HUES6 (cell line): ENCODE results near the gene TNC.

ENCODE experiments used
- H3K27ac ChIP-seq: 2 replicates; pipeline ENCODE4 v1.7.0; 2013; ENCODE audit warnings: low read depth, mild to moderate bottlenecking, low read length, inconsistent platforms
- H3K27me3 ChIP-seq: 2 replicates; pipeline ENCODE4 v1.6.1; 2013; ENCODE audit warnings: low read length; ENCODE audit not compliant: control insufficient read depth, insufficient read depth
- H3K36me3 ChIP-seq: 2 replicates; pipeline ENCODE4 v1.6.1; 2013; ENCODE audit warnings: low read length; ENCODE audit not compliant: control insufficient read depth, insufficient read depth
- H3K4me1 ChIP-seq: 2 replicates; pipeline ENCODE4 v1.6.1; 2013; ENCODE audit warnings: low read length; ENCODE audit not compliant: control insufficient read depth, insufficient read depth
- H3K4me3 ChIP-seq: 2 replicates; pipeline ENCODE4 v1.5.1; 2013; ENCODE audit warnings: low read depth, low read length
- H3K9ac ChIP-seq: one replicate; pipeline ENCODE4 v1.6.1; 2013; ENCODE audit warnings: mild to moderate bottlenecking, low read length
- H3K9me3 ChIP-seq: 2 replicates; pipeline ENCODE4 v1.6.1; 2013; ENCODE audit warnings: low read depth, low read length; ENCODE audit not compliant: control insufficient read depth, insufficient read depth

The TNC gene

DNA sequence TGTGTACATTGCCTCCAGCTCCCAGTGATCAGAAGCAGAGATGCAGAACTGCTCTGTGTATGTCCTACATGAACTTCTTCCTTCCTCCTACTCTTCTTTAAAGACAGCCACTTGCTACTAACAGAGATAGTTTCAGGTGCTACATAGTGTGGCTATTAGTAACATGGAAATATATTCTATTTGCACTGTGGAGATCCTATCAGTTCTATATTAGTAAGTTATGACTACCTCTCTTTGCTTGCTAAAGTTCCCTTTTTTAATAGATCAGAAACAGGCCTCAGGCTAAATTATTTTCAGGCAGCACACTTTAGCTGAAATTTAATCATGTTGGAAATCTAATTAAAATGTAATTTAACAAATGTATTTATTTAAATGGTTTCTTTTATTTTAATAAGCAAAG lies 123.2 kb downstream of the TNC start:
- Histone ChIP-seq H3K36me3 (no peaks in the 10 kb centered on the region), H3K4me3 (no peak overlapping the region), H3K9ac (no peak overlapping the region), H3K27me3 (peaks cover 4% of the 10 kb centered on the region; the same call in 1 of the 2 replicates), H3K4me1 (no peaks in the 10 kb centered on the region), H3K27ac (no peak overlapping the region), H3K9me3 (no peaks in the 10 kb centered on the region)

- H3K36me3 ChIP-seq = no peaks in the 10 kb centered on the region
- H3K9me3 ChIP-seq = no peaks in the 10 kb centered on the region
- H3K27ac ChIP-seq = no peak overlapping the region
- H3K4me3 ChIP-seq = no peak overlapping the region
- no peaks in the 10 kb centered on the region for H3K4me1 ChIP-seq
- H3K27me3 ChIP-seq = peaks cover 11% of the 10 kb centered on the region; the same call in 1 of the 2 replicates
- no peak overlapping the region for H3K9ac ChIP-seq
These were observed 126.1 kb downstream of the TNC start for GRCh38 chr9:114991861-114992260.

- H3K27ac ChIP-seq = no peak overlapping the region
- H3K9ac ChIP-seq = no peak overlapping the region
- H3K4me3 ChIP-seq = no peak overlapping the region
- H3K27me3 ChIP-seq = peaks cover 11% of the 10 kb centered on the region; the same call in 1 of the 2 replicates
- no peaks in the 10 kb centered on the region for H3K36me3 ChIP-seq
- H3K4me1 ChIP-seq = no peaks in the 10 kb centered on the region
- H3K9me3 ChIP-seq = no peaks in the 10 kb centered on the region
These were observed 127.1 kb downstream of the TNC start for GRCh38 chr9:114990901-114991300.

DNA sequence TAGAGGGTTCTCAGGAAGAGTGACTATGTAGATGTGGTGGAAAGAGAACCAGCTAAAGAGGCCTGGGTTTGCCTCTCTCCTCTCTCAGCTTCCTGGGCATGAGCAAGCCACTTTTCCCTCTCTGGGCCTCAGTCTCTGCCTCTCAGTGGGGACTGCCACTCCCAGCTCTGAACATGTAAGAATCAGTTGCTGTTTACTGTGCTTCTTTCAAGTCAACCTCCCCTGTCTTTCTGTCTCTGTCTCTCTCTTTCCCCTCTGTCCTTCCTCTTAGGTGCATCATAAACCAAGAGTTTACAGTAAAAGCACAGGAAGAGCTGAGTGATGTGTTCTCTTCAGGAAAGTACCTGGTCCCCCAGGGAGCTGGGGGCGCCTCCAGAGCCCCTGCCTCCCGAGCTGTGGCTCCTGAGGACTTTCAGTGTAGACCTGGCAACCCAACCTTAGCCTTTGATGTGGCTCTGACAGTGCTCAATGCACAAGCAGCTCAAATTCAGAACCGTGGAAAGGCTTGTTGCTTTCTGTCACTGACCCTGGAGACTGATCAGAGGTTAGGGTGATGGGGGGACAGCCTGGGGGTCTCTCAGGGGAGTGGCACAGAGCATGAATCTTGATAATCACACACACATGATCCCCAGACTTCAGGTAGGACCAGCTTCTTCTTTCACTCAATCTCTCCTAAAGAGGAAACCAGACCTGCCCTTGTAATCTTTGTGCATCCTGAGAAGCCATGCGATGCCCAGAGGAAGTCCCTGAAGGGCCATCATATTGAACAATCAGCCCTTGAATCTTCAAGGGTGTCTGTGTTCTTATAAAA lies 128.2 kb downstream of the TNC start:
- no peak overlapping the region for H3K9ac ChIP-seq
- no peaks in the 10 kb centered on the region for H3K4me1 ChIP-seq
- H3K27ac ChIP-seq = no peak overlapping the region
- no peak overlapping the region for H3K4me3 ChIP-seq
- no peaks in the 10 kb centered on the region for H3K36me3 ChIP-seq
- H3K9me3 ChIP-seq = no peaks in the 10 kb centered on the region
- H3K27me3 ChIP-seq = peaks cover 11% of the 10 kb centered on the region; the same call in 1 of the 2 replicates

- peaks cover 12% of the 10 kb centered on the region for H3K27me3 ChIP-seq
- H3K4me3 ChIP-seq = no peak overlapping the region
- H3K36me3 ChIP-seq = no peaks in the 10 kb centered on the region
- no peaks in the 10 kb centered on the region for H3K9me3 ChIP-seq
- H3K9ac ChIP-seq = no peak overlapping the region
- H3K4me1 ChIP-seq = no peaks in the 10 kb centered on the region
- no peak overlapping the region for H3K27ac ChIP-seq
These were observed 128.9 kb downstream of the TNC start for GRCh38 chr9:114988962-114989599.

DNA sequence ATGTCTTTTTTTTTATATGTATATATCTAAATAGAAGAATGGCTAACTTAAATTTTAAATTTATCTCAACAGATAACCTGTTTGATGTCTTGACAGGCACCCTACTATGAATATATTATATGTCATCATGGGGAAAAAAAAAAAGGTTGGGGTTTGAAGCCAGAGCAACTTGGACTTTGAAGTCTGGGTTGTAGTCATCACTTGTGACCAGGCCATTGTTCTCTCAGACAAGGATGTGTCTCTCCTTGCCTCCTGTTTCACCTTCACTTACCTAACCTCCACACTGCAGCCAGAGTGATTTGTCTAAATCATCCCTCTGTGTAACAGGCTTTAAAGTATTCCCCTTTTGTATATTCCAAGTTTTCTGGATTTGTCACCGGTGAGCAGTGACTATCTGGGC lies 130.8 kb downstream of the TNC start:
- H3K27ac ChIP-seq = no peak overlapping the region
- no peak overlapping the region for H3K9ac ChIP-seq
- H3K4me3 ChIP-seq = no peak overlapping the region
- H3K27me3 ChIP-seq = peaks cover 13% of the 10 kb centered on the region
- no peaks in the 10 kb centered on the region for H3K9me3 ChIP-seq
- no peaks in the 10 kb centered on the region for H3K4me1 ChIP-seq
- no peaks in the 10 kb centered on the region for H3K36me3 ChIP-seq

DNA sequence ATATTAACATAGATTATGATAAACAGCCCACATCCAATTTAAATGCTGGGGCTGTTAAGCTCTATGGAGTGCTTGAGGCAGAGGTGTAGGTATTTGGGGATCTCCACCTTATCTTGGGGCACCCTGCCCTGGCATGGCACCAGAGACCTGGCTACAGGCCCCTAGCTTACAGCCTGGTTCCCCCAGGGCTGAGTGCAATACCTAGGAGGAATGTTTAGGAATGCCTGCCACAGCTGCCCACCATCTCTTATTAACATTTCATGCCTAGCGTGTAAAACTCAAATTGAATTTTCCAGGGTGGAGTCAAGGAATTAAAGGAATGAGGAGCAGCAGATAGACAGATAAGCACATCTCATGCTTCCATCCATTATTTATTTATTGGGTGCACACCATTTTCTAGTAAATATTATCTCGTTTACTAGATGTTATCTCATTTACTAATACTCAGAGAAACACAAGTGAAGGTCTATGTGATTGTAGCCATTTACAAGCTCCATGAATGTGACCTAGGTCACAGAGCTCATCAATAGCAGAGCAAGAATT lies 131.9 kb downstream of the TNC start:
- Histone ChIP-seq H3K4me3 (no peak overlapping the region), H3K27me3 (peaks cover 13% of the 10 kb centered on the region), H3K4me1 (no peaks in the 10 kb centered on the region), H3K9ac (no peak overlapping the region), H3K27ac (no peak overlapping the region), H3K36me3 (no peaks in the 10 kb centered on the region), H3K9me3 (no peaks in the 10 kb centered on the region)

DNA sequence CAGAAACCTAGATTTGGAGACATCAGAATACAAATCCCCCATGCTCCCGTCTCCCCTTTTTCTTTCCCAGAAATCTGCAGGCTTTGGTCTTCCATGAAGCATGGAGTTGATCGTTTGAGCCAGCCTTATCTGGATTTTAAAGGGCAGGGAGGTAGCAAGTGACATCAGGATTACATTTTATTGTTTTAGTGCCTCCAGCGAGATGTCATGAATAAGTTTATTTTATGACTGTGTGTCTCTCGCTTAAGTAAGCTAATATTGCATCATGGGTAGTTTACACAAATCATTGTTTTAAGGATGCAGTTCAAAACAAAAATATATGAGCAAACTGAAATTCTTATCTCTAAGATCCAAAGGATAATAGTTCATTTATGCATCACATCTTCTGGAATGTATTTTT lies 136.9 kb downstream of the TNC start:
- no peak overlapping the region for H3K4me3 ChIP-seq
- H3K36me3 ChIP-seq = no peaks in the 10 kb centered on the region
- no peak overlapping the region for H3K9ac ChIP-seq
- H3K9me3 ChIP-seq = no peaks in the 10 kb centered on the region
- no peaks in the 10 kb centered on the region for H3K4me1 ChIP-seq
- no peak overlapping the region for H3K27ac ChIP-seq
- H3K27me3 ChIP-seq = peaks cover 5% of the 10 kb centered on the region; the same call in 1 of the 2 replicates

- no peak overlapping the region for H3K4me3 ChIP-seq
- H3K27ac ChIP-seq = no peak overlapping the region
- H3K27me3 ChIP-seq = no peaks in the 10 kb centered on the region
- no peaks in the 10 kb centered on the region for H3K36me3 ChIP-seq
- no peak overlapping the region for H3K9ac ChIP-seq
- H3K9me3 ChIP-seq = no peaks in the 10 kb centered on the region
- H3K4me1 ChIP-seq = peaks cover 9% of the 10 kb centered on the region
These were observed 144.7 kb downstream of the TNC start for GRCh38 chr9:114973216-114973615.

DNA sequence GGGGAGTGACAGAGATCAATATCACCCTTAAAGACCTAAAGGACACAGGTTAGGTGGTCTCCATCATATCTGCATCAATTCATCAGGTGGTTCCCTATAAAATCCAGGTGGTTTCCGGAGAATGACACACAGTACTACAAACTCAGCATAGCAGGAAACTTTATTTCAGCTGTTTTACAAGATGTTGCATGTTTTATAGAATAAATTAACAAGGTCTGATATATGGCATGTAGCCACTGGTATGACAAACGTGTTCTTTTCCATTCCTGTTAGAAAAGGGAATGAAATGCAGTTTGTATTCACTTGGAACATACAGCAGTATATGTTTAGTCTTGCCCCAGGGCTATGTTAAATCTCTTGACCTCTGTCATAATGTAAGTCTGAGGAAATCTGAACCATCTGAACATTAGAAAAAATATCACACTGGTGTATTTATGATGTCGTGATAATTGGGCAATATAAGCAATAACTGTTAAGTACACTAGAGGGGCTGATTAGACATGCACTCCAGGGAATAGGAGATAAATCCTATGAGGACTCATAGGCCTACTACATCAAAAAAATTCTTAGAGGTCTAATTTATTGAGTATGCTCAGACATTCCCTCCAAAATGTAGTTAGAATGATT lies 145.3 kb downstream of the TNC start:
- Histone ChIP-seq H3K27me3 (no peaks in the 10 kb centered on the region), H3K27ac (no peak overlapping the region), H3K9me3 (no peaks in the 10 kb centered on the region), H3K36me3 (no peaks in the 10 kb centered on the region), H3K4me3 (no peak overlapping the region), H3K4me1 (peaks cover 11% of the 10 kb centered on the region), H3K9ac (no peak overlapping the region)
